Natural killer cell (primary cell): ENCODE results near the gene L3MBTL4. TPM values are rescaled to one million over a fixed set of nuclear protein-coding genes. Genes with fewer than 3 reads are reported as not detected.

ENCODE experiments used
- ATAC-seq, 3 donors: fragments of 150-1000 bp in 2 of 3; fragments of 200-7000 bp in 1 of 3; cut with Tn5 transposase; 1 replicate in 1 of 3; 2 replicates in 2 of 3; pipeline ENCODE4 v1.10.0; 2021; ENCODE audit warnings: mild to moderate bottlenecking in 2 of 3, moderate library complexity in 2 of 3
- DNase-seq, 2 donors: peaks; one replicate each; pipeline versions ENCODE4 v3.0.0 to v3.0.0-alpha.2; 2013 to 2021; ENCODE audit warnings: mixed read lengths in 1 of 2
- H3K27ac ChIP-seq: one replicate; pipeline ENCODE4 v1.5.1; 2013; ENCODE audit warnings: mild to moderate bottlenecking, low read length
- H3K27me3 ChIP-seq: one replicate; pipeline ENCODE4 v1.6.1; 2013; ENCODE audit warnings: low read length; ENCODE audit not compliant: control insufficient read depth, insufficient read depth
- H3K36me3 ChIP-seq: one replicate; pipeline ENCODE4 v1.6.1; 2013; ENCODE audit warnings: low read length; ENCODE audit not compliant: control insufficient read depth, insufficient read depth
- H3K4me1 ChIP-seq: one replicate; pipeline ENCODE4 v1.6.1; 2013; ENCODE audit warnings: low read length; ENCODE audit not compliant: control insufficient read depth, insufficient read depth
- H3K4me3 ChIP-seq: one replicate; pipeline ENCODE4 v1.5.1; 2013; ENCODE audit warnings: low read length
- H3K9me3 ChIP-seq: one replicate; pipeline ENCODE4 v1.6.1; 2013; ENCODE audit warnings: low read length; ENCODE audit not compliant: control insufficient read depth, insufficient read depth
- H3K27ac Mint-ChIP-seq, 2 donors: one replicate each; pipeline ENCODE4 v1.8.0; 2022; ENCODE audit warnings: mild to moderate bottlenecking in 2 of 2, mixed read lengths in 2 of 2, moderate library complexity in 1 of 2
- H3K27me3 Mint-ChIP-seq, 2 donors: one replicate each; pipeline ENCODE4 v1.8.0; 2022; ENCODE audit warnings: low read depth in 2 of 2, mixed read lengths in 2 of 2
- H3K36me3 Mint-ChIP-seq: one replicate; pipeline ENCODE4 v1.8.0; 2022; ENCODE audit warnings: mixed read lengths
- H3K4me1 Mint-ChIP-seq, 2 donors: one replicate each; pipeline ENCODE4 v1.8.0; 2022; ENCODE audit warnings: mixed read lengths in 2 of 2
- H3K4me3 Mint-ChIP-seq: one replicate; pipeline ENCODE4 v1.8.0; 2022; ENCODE audit warnings: mild to moderate bottlenecking, moderate library complexity, mixed read lengths
- H3K9me3 Mint-ChIP-seq, 2 donors: one replicate each; pipeline ENCODE4 v1.8.0; 2022; ENCODE audit warnings: mixed read lengths in 2 of 2
- WGBS: methylation state at CpG from one replicate; pipeline ENCODE4 v1.1.7; 2013; ENCODE audit warnings: missing lambda C conversion rate; ENCODE audit not compliant: insufficient coverage; 5-methylcytosine and 5-hydroxymethylcytosine counted together
- intact Hi-C: fragments of 100-400 bp; cut with micrococcal nuclease; formaldehyde crosslinking; loops from one replicate; pipeline ENCODE4 v1.14.2; 2022
- total RNA-seq, 4 donors: library from RNA; stranded (reverse); fragments of 120-200 nt in 1 of 4; gene quantifications; one replicate each; pipeline versions ENCODE4 v1.2.3 to v1.2.4, GENCODE V29; 2013 to 2022
- TF ChIP-seq, protein P1 (sequence below): fragments of 200-600 bp; IDR thresholded peaks from one replicate; pipeline ENCODE4 v1.8.0; 2022; ENCODE audit warnings: antibody characterized with exemption

L3MBTL4 gene
- total RNA-seq, 3 donors from 2014 or later (not counting 1 experiment from before 2014, with no cell fraction given) = 27.9 to 34.2 (median 30.0) TPM

DNA sequence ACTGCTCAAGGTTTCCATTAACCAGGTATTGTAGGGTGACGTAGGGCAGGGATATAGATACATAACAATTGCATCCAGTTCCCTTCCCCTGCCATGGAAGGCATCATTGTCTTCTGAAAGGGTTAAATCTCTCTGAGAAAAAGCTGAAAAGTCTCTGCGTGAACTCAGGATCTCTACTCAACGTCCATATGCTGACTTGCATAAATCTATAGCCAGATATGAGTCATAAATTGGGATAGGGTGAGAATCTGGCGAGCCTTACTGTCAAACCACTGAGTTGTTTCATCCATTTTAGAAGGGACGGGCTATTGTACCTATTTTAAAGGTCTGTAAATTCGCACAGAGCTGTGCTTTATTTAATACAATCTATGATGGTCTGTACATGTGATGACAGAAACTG is 258.3 kb downstream of the L3MBTL4 start:
- H3K27me3 ChIP-seq = no peaks in the 10 kb centered on the region
- intact Hi-C loops = no loop called here

DNA sequence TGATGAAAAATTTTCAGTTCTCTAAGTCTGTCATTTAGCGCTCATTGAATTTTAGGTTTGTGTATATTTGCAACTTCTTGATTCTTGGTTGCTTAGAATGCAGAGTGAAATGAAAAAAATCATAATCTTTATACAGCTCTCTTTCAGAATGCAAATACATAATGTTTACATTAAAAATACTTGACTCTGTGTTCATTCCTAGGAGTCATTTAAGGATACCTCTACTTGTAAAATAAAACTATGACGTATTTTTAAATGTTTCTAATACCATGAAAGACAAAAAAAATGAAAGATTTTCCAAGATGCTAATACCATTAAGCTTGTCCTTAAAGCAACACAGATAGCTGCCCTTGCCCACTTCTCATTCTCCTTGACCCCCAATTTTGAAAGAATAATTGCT is 259.0 kb downstream of the L3MBTL4 start:
- Histone ChIP-seq H3K9me3 (no peaks in the 10 kb centered on the region), H3K4me3 (no peak overlapping the region), H3K27me3 (no peaks in the 10 kb centered on the region), H3K4me1 (no peaks in the 10 kb centered on the region), H3K36me3 (no peaks in the 10 kb centered on the region), H3K27ac (no peak overlapping the region)
- Mint-ChIP-seq H3K9me3 (no peaks in the 10 kb centered on the region), H3K4me3 (no peak overlapping the region), H3K27ac (no peak overlapping the region), H3K4me1 (no peaks in the 10 kb centered on the region), H3K36me3 (peaks cover 9% of the 10 kb centered on the region), H3K27me3 (no peaks in the 10 kb centered on the region)
- WGBS = 100% methylated on average over 1 of the region's 2 CpGs
- ATAC-seq = no peak
- intact Hi-C loops = no loop called here
- TF ChIP-seq, protein P1, sequence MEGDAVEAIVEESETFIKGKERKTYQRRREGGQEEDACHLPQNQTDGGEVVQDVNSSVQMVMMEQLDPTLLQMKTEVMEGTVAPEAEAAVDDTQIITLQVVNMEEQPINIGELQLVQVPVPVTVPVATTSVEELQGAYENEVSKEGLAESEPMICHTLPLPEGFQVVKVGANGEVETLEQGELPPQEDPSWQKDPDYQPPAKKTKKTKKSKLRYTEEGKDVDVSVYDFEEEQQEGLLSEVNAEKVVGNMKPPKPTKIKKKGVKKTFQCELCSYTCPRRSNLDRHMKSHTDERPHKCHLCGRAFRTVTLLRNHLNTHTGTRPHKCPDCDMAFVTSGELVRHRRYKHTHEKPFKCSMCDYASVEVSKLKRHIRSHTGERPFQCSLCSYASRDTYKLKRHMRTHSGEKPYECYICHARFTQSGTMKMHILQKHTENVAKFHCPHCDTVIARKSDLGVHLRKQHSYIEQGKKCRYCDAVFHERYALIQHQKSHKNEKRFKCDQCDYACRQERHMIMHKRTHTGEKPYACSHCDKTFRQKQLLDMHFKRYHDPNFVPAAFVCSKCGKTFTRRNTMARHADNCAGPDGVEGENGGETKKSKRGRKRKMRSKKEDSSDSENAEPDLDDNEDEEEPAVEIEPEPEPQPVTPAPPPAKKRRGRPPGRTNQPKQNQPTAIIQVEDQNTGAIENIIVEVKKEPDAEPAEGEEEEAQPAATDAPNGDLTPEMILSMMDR = no peak
- no peak for DNase-seq

More for the DNA sequence above, 258.3 kb downstream of the L3MBTL4 start:
- Histone ChIP-seq H3K4me3 (no peak overlapping the region), H3K36me3 (no peaks in the 10 kb centered on the region), H3K9me3 (no peaks in the 10 kb centered on the region), H3K27ac (no peak overlapping the region), H3K4me1 (no peaks in the 10 kb centered on the region)
- Mint-ChIP-seq H3K9me3 (no peaks in the 10 kb centered on the region), H3K4me3 (no peak overlapping the region), H3K27ac (no peak overlapping the region), H3K4me1 (no peaks in the 10 kb centered on the region), H3K36me3 (peaks cover 9% of the 10 kb centered on the region), H3K27me3 (no peaks in the 10 kb centered on the region)
- ATAC-seq (no peak), DNase-seq (no peak)
- WGBS = 82% methylated on average over 6 of the region's 6 CpGs
- TF ChIP-seq, protein P1 = no peak

DNA sequence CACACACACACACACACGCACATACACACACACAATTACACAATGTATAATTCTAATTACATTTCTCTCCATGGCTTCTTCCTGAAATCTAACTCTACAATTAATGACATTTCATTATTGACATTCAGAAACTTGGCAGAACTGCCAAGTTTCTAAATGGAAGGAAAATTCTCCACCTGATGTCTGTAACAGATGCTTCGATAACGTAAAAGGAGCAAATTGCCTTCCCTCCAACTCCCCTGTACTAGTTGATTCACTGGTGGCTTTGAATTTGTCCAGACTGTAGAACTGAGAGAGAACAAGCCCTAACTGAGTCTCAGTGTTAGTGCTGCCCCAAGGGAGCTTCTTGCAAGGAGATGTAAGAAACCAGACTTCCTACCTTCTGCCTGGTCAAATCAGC is 264.3 kb downstream of the L3MBTL4 start:
- H3K9me3 Mint-ChIP-seq = peaks cover 4 to 5% of the 10 kb centered on the region in 2 donors

DNA sequence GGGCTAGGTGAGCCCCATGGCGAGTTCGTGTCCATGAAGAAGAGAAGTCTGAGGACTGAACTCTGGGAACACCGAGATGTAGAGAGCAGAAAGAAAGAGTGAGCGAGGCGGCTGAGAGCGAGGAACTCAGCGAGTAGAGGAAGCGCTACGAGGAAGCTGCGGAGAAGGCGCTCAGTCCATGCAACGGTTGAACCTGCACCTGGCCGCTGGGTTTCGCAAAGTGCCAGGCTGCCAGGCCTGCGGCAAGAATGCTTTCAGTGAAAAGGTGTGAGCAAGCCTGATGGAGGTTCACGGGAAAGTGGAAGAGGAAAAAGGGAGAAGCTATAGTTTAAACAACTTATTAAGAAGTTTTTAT is 268.4 kb downstream of the L3MBTL4 start:
- Mint-ChIP-seq H3K4me1 (peaks cover 0 to 6% of the 10 kb centered on the region in 2 donors), H3K4me3 (no peak overlapping the region), H3K36me3 (no peaks in the 10 kb centered on the region), H3K27me3 (no peaks in the 10 kb centered on the region), H3K9me3 (peaks cover 4 to 5% of the 10 kb centered on the region in 2 donors), H3K27ac (no peak overlapping the region)
- Histone ChIP-seq H3K36me3 (no peaks in the 10 kb centered on the region), H3K4me3 (no peak overlapping the region), H3K27ac (no peak overlapping the region), H3K9me3 (no peaks in the 10 kb centered on the region), H3K27me3 (no peaks in the 10 kb centered on the region), H3K4me1 (no peaks in the 10 kb centered on the region)
- no peak for DNase-seq
- TF ChIP-seq, protein P1 = no peak
- intact Hi-C loops = no loop called here
- 96% methylated on average over 16 of the region's 16 CpGs for WGBS
- no peak for ATAC-seq

More for the DNA sequence above, 264.3 kb downstream of the L3MBTL4 start:
- no peaks in the 10 kb centered on the region for H3K36me3 ChIP-seq
- no peaks in the 10 kb centered on the region for H3K4me1 Mint-ChIP-seq
- no peaks in the 10 kb centered on the region for H3K27me3 Mint-ChIP-seq
- no peak overlapping the region for H3K27ac ChIP-seq
- no peak for ATAC-seq
- WGBS = 100% methylated on average over 3 of the region's 3 CpGs
- H3K9me3 ChIP-seq = no peaks in the 10 kb centered on the region
- peaks cover 9% of the 10 kb centered on the region for H3K36me3 Mint-ChIP-seq
- no peak for DNase-seq
- TF ChIP-seq, protein P1 = no peak
- H3K4me1 ChIP-seq = no peaks in the 10 kb centered on the region
- no peaks in the 10 kb centered on the region for H3K27me3 ChIP-seq
- intact Hi-C loops = no loop called here
- no peak overlapping the region for H3K4me3 Mint-ChIP-seq
- H3K4me3 ChIP-seq = no peak overlapping the region
- no peak overlapping the region for H3K27ac Mint-ChIP-seq
